Ishikawa (cell line): ENCODE measurements around the gene NXN.

Source experiments
- CEBPB ChIP-seq: IDR thresholded peaks from 2 replicates; pipeline ENCODE4 v1.6.1; 2012
- CREB1 ChIP-seq: IDR thresholded peaks from 2 replicates; pipeline ENCODE4 v1.6.1; 2012; ENCODE audit warnings: low read depth
- EP300 ChIP-seq: IDR thresholded peaks from 2 replicates; pipeline ENCODE4 v1.6.1; 2012; ENCODE audit warnings: borderline replicate concordance
- RAD21 ChIP-seq: IDR thresholded peaks from 2 replicates; pipeline ENCODE4 v1.6.1; 2012; ENCODE audit warnings: low read depth
- TAF1 ChIP-seq: IDR thresholded peaks from 2 replicates; pipeline ENCODE4 v1.6.1; 2012; ENCODE audit warnings: low read depth, mild to moderate bottlenecking
- YY1 ChIP-seq: IDR thresholded peaks from 2 replicates; pipeline ENCODE4 v1.6.1; 2012; ENCODE audit warnings: low read depth
- TF ChIP-seq, protein P1 (sequence below): IDR thresholded peaks from 2 replicates; pipeline ENCODE4 v1.6.1; 2012; ENCODE audit warnings: low read depth, mild to moderate bottlenecking

DNA sequence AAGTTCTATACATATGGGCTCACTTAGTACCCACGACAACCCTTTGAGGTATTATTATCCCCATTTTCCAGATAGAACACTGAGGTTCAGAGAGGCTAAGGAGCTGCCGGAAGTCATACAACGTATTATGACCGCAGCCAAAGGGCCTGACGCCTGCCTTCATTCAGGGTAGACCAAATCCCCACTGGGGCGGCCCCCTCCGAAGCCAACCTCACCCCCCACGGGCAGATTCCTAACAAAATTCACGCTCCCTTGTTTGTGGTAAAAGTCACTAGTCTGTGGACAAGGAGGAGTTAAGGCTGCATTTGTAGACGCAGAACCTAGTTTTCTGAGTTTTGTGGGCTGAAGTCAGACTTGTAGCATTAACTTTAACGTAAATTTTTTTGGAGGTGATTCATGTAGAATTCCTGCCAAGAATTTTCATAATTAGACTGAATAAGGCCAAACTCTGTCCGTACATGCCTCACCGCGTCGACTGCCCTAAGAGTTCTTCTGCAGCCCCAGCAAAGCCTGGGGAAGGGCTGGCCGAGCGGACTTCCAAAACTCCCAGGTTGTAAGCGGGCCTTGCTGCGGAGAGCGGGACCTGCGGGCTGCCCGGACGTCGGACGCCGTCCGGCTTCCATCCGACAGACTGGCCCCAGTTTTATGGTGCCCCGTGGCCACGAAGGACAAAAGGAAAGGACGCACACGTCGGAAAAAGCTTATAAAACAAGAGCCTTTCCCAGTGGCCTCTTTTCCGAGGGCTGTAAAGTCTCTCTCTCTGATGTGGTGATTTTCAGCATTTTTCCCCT, 75.7 kb downstream of the NXN start:
- TF ChIP-seq YY1 (no peak), EP300 (no peak), CEBPB (no peak), TAF1 (no peak), CREB1 (no peak), RAD21 (no peak)
- TF ChIP-seq, protein P1, sequence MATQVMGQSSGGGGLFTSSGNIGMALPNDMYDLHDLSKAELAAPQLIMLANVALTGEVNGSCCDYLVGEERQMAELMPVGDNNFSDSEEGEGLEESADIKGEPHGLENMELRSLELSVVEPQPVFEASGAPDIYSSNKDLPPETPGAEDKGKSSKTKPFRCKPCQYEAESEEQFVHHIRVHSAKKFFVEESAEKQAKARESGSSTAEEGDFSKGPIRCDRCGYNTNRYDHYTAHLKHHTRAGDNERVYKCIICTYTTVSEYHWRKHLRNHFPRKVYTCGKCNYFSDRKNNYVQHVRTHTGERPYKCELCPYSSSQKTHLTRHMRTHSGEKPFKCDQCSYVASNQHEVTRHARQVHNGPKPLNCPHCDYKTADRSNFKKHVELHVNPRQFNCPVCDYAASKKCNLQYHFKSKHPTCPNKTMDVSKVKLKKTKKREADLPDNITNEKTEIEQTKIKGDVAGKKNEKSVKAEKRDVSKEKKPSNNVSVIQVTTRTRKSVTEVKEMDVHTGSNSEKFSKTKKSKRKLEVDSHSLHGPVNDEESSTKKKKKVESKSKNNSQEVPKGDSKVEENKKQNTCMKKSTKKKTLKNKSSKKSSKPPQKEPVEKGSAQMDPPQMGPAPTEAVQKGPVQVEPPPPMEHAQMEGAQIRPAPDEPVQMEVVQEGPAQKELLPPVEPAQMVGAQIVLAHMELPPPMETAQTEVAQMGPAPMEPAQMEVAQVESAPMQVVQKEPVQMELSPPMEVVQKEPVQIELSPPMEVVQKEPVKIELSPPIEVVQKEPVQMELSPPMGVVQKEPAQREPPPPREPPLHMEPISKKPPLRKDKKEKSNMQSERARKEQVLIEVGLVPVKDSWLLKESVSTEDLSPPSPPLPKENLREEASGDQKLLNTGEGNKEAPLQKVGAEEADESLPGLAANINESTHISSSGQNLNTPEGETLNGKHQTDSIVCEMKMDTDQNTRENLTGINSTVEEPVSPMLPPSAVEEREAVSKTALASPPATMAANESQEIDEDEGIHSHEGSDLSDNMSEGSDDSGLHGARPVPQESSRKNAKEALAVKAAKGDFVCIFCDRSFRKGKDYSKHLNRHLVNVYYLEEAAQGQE, result no peak
